OCI-LY1 (cell line): ENCODE data around the gene GALNT9.

Experiments used
- H2AFZ ChIP-seq: fragments of 200-600 bp; sonication (generic), shearing (Covaris generic); 2 replicates; pipeline ENCODE4 v1.6.0; 2014; ENCODE audit warnings: antibody characterized with exemption, mild to moderate bottlenecking, low read length
- H3F3A ChIP-seq: fragments of 200-600 bp; sonication (generic), shearing (Covaris generic); 2 replicates; pipeline ENCODE4 v1.6.0; 2014; ENCODE audit warnings: mild to moderate bottlenecking, antibody characterized with exemption, low read length, moderate library complexity; ENCODE audit not compliant: insufficient read depth
- H3K27ac ChIP-seq: fragments of 200-600 bp; sonication (generic); 2 replicates; pipeline ENCODE4 v1.5.1; 2014; ENCODE audit warnings: low read length, mixed run types, mild to moderate bottlenecking, low read depth; ENCODE audit not compliant: poor library complexity, severe bottlenecking
- H3K27me3 ChIP-seq: fragments of 200-600 bp; sonication (generic); 2 replicates; pipeline ENCODE4 v1.6.0; 2014; ENCODE audit warnings: antibody characterized with exemption, mild to moderate bottlenecking, low read length, moderate library complexity; ENCODE audit not compliant: insufficient read depth
- H3K36me3 ChIP-seq: fragments of 200-600 bp; sonication (generic); 2 replicates; pipeline ENCODE4 v1.6.1; 2014; ENCODE audit warnings: mild to moderate bottlenecking, antibody characterized with exemption, low read length, moderate library complexity, mixed read lengths; ENCODE audit not compliant: insufficient read depth
- H3K4me1 ChIP-seq: fragments of 200-600 bp; sonication (generic); 2 replicates; pipeline ENCODE4 v1.5.1; 2014; ENCODE audit warnings: mild to moderate bottlenecking, low read length, moderate library complexity; ENCODE audit not compliant: insufficient read depth, severe bottlenecking
- H3K4me2 ChIP-seq: fragments of 200-600 bp; sonication (generic), shearing (Covaris generic); 2 replicates; pipeline ENCODE4 v1.6.1; 2014; ENCODE audit warnings: low read length
- H3K4me3 ChIP-seq: fragments of 200-600 bp; sonication (generic); 2 replicates; pipeline ENCODE4 v1.5.1; 2014; ENCODE audit warnings: low read length, low read depth, mild to moderate bottlenecking, mixed read lengths; ENCODE audit not compliant: poor library complexity, severe bottlenecking
- H3K79me2 ChIP-seq: fragments of 200-600 bp; shearing (Covaris generic); 2 replicates; pipeline ENCODE4 v1.6.1; 2016; ENCODE audit warnings: mixed run types, low read length, mixed read lengths; ENCODE audit not compliant: insufficient read depth
- H3K9ac ChIP-seq: fragments of 200-600 bp; sonication (generic), shearing (Covaris generic); 2 replicates; pipeline ENCODE4 v1.6.1; 2014; ENCODE audit warnings: mild to moderate bottlenecking, low read length, mixed read lengths
- H3K9me2 ChIP-seq: fragments of 200-600 bp; sonication (generic), shearing (Covaris generic); 2 replicates; pipeline ENCODE4 v1.6.1; 2014; ENCODE audit warnings: low read depth, mild to moderate bottlenecking, low read length, mixed read lengths
- H3K9me3 ChIP-seq: fragments of 200-600 bp; shearing (Covaris generic); 2 replicates; pipeline ENCODE4 v1.6.1; 2014; ENCODE audit warnings: low read length, mixed read lengths
- H4K20me1 ChIP-seq: fragments of 200-600 bp; sonication (generic), shearing (Covaris generic); 2 replicates; pipeline ENCODE4 v1.6.0; 2016; ENCODE audit warnings: mild to moderate bottlenecking, low read length; ENCODE audit not compliant: insufficient read depth
- EZH2 ChIP-seq: fragments of 200-600 bp; sonication (generic), shearing (Covaris generic); IDR thresholded peaks from 2 replicates; pipeline ENCODE4 v1.8.0; 2017; ENCODE audit warnings: borderline replicate concordance, mixed run types, mild to moderate bottlenecking, antibody characterized with exemption, low read length, moderate library complexity, mixed read lengths
- TF ChIP-seq, protein P1 (sequence below): fragments of 200-600 bp; sonication (generic), shearing (Covaris generic); IDR thresholded peaks from 2 replicates; pipeline ENCODE4 v1.5.1; 2017; ENCODE audit warnings: mild to moderate bottlenecking, antibody characterized with exemption, low read length, moderate library complexity, mixed read lengths

Gene GALNT9

DNA sequence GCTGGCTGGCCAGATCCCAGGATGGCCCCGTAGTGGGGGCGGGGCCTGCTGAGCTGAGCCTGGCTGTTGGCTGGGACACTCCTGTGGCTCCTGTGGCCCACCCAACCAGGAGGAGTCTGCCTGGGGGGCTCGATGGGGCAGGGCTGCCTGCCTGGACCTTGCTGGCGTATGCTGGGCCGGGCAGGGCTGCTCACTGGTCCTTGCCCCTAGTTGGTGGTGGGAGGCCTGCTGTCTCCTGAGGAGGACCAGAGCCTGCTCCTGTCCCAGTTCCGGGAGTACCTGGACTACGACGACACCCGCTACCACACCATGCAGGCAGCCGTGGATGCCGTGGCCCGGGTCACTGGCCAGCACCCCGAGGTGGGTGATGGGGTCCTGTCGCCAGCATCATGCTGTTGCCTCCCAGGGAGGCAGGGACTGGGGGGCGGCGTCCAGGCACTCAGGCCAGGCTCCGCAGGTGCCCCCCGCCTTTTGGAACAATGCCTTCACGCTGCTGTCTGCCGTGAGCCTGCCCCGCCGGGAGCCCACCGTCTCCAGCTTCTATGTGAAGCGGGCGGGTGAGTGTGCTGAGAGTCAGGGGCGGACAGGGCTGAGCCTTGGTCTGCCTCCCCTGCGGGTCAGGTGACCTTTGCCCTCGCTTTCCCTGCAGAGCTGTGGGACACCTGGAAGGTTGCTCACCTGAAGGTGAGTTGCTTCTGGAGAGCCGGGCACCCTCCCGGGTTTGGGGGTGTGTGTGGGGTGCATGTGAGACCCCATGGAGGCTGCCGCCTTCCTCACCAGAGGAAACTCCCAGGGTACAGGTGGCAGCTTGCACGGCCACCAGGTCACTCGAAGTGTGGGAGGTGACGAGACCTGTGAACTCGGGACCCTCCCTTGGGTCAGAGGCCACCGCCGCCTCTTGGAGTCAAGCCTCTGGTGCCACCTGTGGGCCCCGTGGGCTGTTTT is 181.7 kb downstream of the GALNT9 start:
- Histone ChIP-seq H3K36me3 (peaks cover 35% of the 10 kb centered on the region), H3K27me3 (no peaks in the 10 kb centered on the region), H3F3A (no peaks in the 10 kb centered on the region), H4K20me1 (no peaks in the 10 kb centered on the region), H3K4me1 (peaks cover 17% of the 10 kb centered on the region), H3K9me2 (no peaks in the 10 kb centered on the region), H3K9me3 (no peaks in the 10 kb centered on the region), H3K27ac (no peak overlapping the region), H3K4me2 (no peak overlapping the region), H3K9ac (no peak overlapping the region), H3K4me3 (no peak overlapping the region), H3K79me2 (peaks cover 28% of the 10 kb centered on the region), H2AFZ (no peak overlapping the region)
- TF ChIP-seq, protein P1, sequence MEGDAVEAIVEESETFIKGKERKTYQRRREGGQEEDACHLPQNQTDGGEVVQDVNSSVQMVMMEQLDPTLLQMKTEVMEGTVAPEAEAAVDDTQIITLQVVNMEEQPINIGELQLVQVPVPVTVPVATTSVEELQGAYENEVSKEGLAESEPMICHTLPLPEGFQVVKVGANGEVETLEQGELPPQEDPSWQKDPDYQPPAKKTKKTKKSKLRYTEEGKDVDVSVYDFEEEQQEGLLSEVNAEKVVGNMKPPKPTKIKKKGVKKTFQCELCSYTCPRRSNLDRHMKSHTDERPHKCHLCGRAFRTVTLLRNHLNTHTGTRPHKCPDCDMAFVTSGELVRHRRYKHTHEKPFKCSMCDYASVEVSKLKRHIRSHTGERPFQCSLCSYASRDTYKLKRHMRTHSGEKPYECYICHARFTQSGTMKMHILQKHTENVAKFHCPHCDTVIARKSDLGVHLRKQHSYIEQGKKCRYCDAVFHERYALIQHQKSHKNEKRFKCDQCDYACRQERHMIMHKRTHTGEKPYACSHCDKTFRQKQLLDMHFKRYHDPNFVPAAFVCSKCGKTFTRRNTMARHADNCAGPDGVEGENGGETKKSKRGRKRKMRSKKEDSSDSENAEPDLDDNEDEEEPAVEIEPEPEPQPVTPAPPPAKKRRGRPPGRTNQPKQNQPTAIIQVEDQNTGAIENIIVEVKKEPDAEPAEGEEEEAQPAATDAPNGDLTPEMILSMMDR = no peak
- TF ChIP-seq EZH2 = no peak

GRCh38 chr12:132146772-132147422 is 182.5 kb downstream of the GALNT9 start:
- Histone ChIP-seq H3K4me1 (peaks cover 21% of the 10 kb centered on the region), H3K4me2 (no peak overlapping the region), H3K36me3 (peaks cover 43% of the 10 kb centered on the region), H3K9me2 (no peaks in the 10 kb centered on the region), H3K27ac (no peak overlapping the region), H3K4me3 (no peak overlapping the region), H3K79me2 (peaks cover 30% of the 10 kb centered on the region), H3K27me3 (no peaks in the 10 kb centered on the region), H3K9me3 (no peaks in the 10 kb centered on the region), H3K9ac (no peak overlapping the region), H4K20me1 (no peaks in the 10 kb centered on the region), H3F3A (no peaks in the 10 kb centered on the region), H2AFZ (no peak overlapping the region)
- no peak for TF ChIP-seq EZH2
- TF ChIP-seq, protein P1 = no peak
